Measurements from ENCODE around the gene ENTPD3.

DNA sequence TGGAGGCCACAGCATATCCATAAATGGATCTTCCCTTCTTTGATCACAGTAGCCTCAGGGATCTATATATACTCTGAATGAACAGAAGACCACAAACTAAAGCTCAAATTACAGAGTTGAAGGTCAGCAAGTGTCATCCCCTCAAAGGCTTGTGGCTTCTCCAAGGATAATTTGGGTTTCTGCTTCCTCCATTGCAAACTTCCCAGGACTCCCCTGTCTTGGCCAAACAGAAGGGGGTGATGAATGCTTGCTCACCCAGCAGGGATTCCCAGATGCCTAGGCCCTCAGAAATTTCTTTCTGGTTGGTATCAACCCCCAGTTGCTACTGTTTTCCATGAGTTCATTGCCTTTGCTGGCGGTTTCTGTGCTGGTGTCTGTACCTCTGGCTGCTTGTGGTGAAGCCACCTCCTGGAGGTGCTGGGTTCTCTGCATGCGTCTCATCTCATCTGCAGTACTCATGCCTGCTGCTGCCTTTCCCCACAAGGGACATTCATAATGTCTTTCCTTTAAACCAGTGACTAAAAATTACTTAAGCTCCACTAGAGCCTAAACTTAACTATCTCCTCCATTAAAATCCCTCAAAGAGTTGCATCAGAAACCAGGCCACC is 17.7 kb downstream of the ENTPD3 start:
- TF ChIP-seq, protein P1, sequence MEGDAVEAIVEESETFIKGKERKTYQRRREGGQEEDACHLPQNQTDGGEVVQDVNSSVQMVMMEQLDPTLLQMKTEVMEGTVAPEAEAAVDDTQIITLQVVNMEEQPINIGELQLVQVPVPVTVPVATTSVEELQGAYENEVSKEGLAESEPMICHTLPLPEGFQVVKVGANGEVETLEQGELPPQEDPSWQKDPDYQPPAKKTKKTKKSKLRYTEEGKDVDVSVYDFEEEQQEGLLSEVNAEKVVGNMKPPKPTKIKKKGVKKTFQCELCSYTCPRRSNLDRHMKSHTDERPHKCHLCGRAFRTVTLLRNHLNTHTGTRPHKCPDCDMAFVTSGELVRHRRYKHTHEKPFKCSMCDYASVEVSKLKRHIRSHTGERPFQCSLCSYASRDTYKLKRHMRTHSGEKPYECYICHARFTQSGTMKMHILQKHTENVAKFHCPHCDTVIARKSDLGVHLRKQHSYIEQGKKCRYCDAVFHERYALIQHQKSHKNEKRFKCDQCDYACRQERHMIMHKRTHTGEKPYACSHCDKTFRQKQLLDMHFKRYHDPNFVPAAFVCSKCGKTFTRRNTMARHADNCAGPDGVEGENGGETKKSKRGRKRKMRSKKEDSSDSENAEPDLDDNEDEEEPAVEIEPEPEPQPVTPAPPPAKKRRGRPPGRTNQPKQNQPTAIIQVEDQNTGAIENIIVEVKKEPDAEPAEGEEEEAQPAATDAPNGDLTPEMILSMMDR (IDR thresholded peaks at IDR 0.05 in 4 of 5, conservative IDR thresholded peaks at IDR 0.05 in 1 of 5), result no peak
- TF ChIP-seq POLR2A (IDR thresholded peaks at IDR 0.05), result no peak

All from gastrocnemius medialis (tissue), 4 donors.